Breast epithelium (tissue), 3 donors: ENCODE measurements around the gene TRPM3.

Experiments
- POLR2A ChIP-seq: fragments of 450-650 bp; IDR thresholded peaks from one replicate; pipeline ENCODE4 v1.6.1; 2016; ENCODE audit warnings: antibody characterized with exemption, mild to moderate bottlenecking, moderate library complexity
- POLR2AphosphoS5 ChIP-seq, 3 donors: sonication (generic); formaldehyde crosslinking; IDR thresholded peaks; one replicate each; pipeline ENCODE4 v1.6.1; 2017; ENCODE audit warnings: antibody characterized with exemption in 3 of 3
- TF ChIP-seq, protein P1 (sequence below), 3 donors: fragments of 450-650 bp; IDR thresholded peaks; one replicate each; pipeline ENCODE4 v1.5.1; 2016 to 2017; ENCODE audit warnings: antibody characterized with exemption in 3 of 3, mild to moderate bottlenecking in 3 of 3, moderate library complexity in 3 of 3

DNA sequence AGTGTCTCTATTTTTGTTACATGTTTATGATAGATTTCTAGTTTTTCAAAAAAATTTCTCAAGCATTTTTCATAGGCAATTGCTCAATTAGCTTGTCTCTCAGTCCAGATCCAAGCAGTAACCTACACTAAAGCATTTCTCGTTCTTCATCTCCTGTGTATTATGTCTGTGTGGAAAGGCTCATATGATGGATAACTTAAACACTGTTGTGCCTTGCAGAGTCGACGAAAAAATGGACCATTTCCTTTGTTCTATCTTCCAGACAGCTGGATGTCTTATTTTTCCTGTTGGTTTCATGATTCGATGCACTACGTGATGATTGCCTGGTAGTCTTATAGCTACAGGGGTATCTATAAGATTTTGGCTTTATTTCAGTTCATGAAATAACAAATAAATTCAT, 347.8 kb downstream of the TRPM3 start:
- TF ChIP-seq, protein P1, sequence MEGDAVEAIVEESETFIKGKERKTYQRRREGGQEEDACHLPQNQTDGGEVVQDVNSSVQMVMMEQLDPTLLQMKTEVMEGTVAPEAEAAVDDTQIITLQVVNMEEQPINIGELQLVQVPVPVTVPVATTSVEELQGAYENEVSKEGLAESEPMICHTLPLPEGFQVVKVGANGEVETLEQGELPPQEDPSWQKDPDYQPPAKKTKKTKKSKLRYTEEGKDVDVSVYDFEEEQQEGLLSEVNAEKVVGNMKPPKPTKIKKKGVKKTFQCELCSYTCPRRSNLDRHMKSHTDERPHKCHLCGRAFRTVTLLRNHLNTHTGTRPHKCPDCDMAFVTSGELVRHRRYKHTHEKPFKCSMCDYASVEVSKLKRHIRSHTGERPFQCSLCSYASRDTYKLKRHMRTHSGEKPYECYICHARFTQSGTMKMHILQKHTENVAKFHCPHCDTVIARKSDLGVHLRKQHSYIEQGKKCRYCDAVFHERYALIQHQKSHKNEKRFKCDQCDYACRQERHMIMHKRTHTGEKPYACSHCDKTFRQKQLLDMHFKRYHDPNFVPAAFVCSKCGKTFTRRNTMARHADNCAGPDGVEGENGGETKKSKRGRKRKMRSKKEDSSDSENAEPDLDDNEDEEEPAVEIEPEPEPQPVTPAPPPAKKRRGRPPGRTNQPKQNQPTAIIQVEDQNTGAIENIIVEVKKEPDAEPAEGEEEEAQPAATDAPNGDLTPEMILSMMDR (IDR thresholded peaks at IDR 0.05): no peak
- TF ChIP-seq POLR2AphosphoS5 (IDR thresholded peaks at IDR 0.05) (no peak), POLR2A (no peak)
